Right ventricle myocardium inferior (tissue), 1 donor: ENCODE data around the gene MOK. TPM values are rescaled to one million over a fixed set of nuclear protein-coding genes. Genes with fewer than 3 reads are reported as not detected.

Source experiments
- total RNA-seq: library from RNA; stranded (reverse); fragmentation: NEBNext Ultra II Directional; extraction: Animal tissue kit (Norgen Biotek cat#: 25700); gene quantifications from one replicate; pipeline ENCODE4 v1.2.1, GENCODE V29; 2021
- donor health status: DM: no; HTN: yes; CAD: no; lungs with severe emphysema.

Gene MOK
- total RNA-seq, 1 donor from 2014 or later: 9.4 TPM

Other genes starting within 250 kb of the MOK start
- gene HSP90AA1, start 218.1 kb downstream of the MOK start, total RNA-seq: 484 TPM
- 20.5 TPM for gene WDR20, start 165.3 kb downstream of the MOK start, total RNA-seq
- gene ZNF839, start 14.6 kb upstream of the MOK start, total RNA-seq: 7.6 TPM
- 31.1 TPM for gene CINP, start 57.7 kb upstream of the MOK start, total RNA-seq
- gene TECPR2, start 57.8 kb upstream of the MOK start, total RNA-seq: 19.4 TPM
- gene ANKRD9, start 204.6 kb upstream of the MOK start, total RNA-seq: 148 TPM